ENCODE measurements around the gene HOXD11. TPM values are rescaled to one million over a fixed set of nuclear protein-coding genes. Genes with fewer than 3 reads are reported as not detected.

Gene HOXD11
- total and polyA plus RNA-seq, 9 of the 15 experiments (the other 6 are each of a cell fraction or from before 2014, with no cell fraction given) = not detected

DNA sequence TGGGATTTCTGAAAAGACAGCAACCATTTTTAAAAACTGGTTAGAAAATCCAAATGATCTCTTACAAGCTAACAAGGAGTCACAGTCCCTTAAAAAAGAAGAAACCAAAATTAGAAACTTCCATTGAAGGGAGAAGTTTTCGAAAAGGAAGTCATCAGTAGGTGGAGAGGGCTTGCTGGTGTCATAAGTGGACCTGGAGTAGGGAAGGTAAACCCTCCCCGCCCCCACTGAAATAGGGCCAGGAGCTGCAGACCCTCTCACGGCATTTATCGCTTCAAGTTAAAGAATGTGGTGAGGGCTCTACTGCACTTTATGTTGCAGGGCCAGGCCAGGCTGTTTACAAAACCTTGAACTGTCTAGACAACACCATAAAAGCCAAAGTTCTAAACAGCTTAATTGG, 2.9 kb downstream of the HOXD11 start:
- H3K27ac ChIP-seq (ENCODE audit: extremely low read depth, low read depth, low read length) = no peak overlapping the region
- H3K4me1 ChIP-seq (replicated peaks in 1 of 2; ENCODE audit: control insufficient read depth in 2 of 2, insufficient read depth in 2 of 2, low read length in 2 of 2) = peaks cover 0 to 9% of the 10 kb centered on the region in 2 experiments; a peak in 1 of 5 replicates
- ATAC-seq = no peak
- H3K36me3 ChIP-seq (ENCODE audit: control insufficient read depth, insufficient read depth, low read length) = no peaks in the 10 kb centered on the region
- in situ Hi-C loops (cut with MboI) = no loop called here
- no TSS peak for BruUV-seq (replicated peaks)
- H3K4me2 ChIP-seq (ENCODE audit: insufficient read depth, low read length) = no peak overlapping the region
- H3K9me3 ChIP-seq (replicated peaks; ENCODE audit: control insufficient read depth, insufficient read depth, low read depth, low read length) = no peaks in the 10 kb centered on the region
- no peak overlapping the region for H2AFZ ChIP-seq (ENCODE audit: low read depth, low read length)
- WGBS (ENCODE audit: insufficient coverage, low coverage, missing lambda C conversion rate) = 0% methylated on average over 4 of the region's 4 CpGs
- no peaks in the 10 kb centered on the region for H3K9me1 ChIP-seq (ENCODE audit: control insufficient read depth, insufficient read depth, low read length)
- intact Hi-C loops (cut with micrococcal nuclease) = no loop called here
- ChIA-PET POLR2A (no interaction called here), CTCF (ENCODE audit: low intra/inter-chr PET ratio) (no interaction called here)
- H3K27me3 ChIP-seq (ENCODE audit: control insufficient read depth in 2 of 2, insufficient read depth in 2 of 2, low read length in 2 of 2) = peaks cover 41 to 50% of the 10 kb centered on the region in 2 experiments
- FAIRE-seq = no peak
- TF ChIP-seq CBX3 (IDR thresholded peaks at IDR 0.05; ENCODE audit: borderline replicate concordance in 1 of 2, low read length in 2 of 2) = no peak
- no peak for TF ChIP-seq EP300 (IDR thresholded peaks at IDR 0.05; ENCODE audit: low read length)
- TF ChIP-seq CTCF (IDR thresholded peaks at IDR 0.05 in 2 of 3, conservative IDR thresholded peaks at IDR 0.05 in 1 of 3; ENCODE audit: insufficient read depth in 2 of 3, low read depth in 1 of 3, low read length in 3 of 3) = no peak
- no peak for TF ChIP-seq MED1 (CRISPR knock-in tag; IDR thresholded peaks at IDR 0.05; ENCODE audit: borderline replicate concordance)
- TF ChIP-seq, protein P1, sequence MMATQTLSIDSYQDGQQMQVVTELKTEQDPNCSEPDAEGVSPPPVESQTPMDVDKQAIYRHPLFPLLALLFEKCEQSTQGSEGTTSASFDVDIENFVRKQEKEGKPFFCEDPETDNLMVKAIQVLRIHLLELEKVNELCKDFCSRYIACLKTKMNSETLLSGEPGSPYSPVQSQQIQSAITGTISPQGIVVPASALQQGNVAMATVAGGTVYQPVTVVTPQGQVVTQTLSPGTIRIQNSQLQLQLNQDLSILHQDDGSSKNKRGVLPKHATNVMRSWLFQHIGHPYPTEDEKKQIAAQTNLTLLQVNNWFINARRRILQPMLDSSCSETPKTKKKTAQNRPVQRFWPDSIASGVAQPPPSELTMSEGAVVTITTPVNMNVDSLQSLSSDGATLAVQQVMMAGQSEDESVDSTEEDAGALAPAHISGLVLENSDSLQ (IDR thresholded peaks at IDR 0.05) = no peak
- no peak for TF ChIP-seq POLR2H (tag; IDR thresholded peaks at IDR 0.05; ENCODE audit: low read depth)
- TF ChIP-seq, protein P2, sequence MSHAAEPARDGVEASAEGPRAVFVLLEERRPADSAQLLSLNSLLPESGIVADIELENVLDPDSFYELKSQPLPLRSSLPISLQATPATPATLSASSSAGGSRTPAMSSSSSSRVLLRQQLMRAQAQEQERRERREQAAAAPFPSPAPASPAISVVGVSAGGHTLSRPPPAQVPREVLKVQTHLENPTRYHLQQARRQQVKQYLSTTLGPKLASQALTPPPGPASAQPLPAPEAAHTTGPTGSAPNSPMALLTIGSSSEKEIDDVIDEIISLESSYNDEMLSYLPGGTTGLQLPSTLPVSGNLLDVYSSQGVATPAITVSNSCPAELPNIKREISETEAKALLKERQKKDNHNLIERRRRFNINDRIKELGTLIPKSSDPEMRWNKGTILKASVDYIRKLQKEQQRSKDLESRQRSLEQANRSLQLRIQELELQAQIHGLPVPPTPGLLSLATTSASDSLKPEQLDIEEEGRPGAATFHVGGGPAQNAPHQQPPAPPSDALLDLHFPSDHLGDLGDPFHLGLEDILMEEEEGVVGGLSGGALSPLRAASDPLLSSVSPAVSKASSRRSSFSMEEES (CRISPR knock-in tag; IDR thresholded peaks at IDR 0.05) = no peak
- TF ChIP-seq, protein P3, sequence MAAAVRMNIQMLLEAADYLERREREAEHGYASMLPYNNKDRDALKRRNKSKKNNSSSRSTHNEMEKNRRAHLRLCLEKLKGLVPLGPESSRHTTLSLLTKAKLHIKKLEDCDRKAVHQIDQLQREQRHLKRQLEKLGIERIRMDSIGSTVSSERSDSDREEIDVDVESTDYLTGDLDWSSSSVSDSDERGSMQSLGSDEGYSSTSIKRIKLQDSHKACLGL (CRISPR knock-in tag; IDR thresholded peaks at IDR 0.05; ENCODE audit: borderline replicate concordance, poor library complexity, severe bottlenecking) = no peak
- no peak for TF ChIP-seq EWSR1 (IDR thresholded peaks at IDR 0.05; ENCODE audit: borderline replicate concordance, low read depth, partially characterized antibody)
- TF ChIP-seq FOXM1 (IDR thresholded peaks at IDR 0.05; ENCODE audit: low read depth) = no peak
- no peak for TF ChIP-seq FOXM1 (CRISPR knock-in tag; IDR thresholded peaks at IDR 0.05; ENCODE audit: low read depth)
- no peak for TF ChIP-seq SAFB2 (IDR thresholded peaks at IDR 0.05; ENCODE audit: borderline replicate concordance, low read depth, low read length, severe bottlenecking)
- TF ChIP-seq, protein P4, sequence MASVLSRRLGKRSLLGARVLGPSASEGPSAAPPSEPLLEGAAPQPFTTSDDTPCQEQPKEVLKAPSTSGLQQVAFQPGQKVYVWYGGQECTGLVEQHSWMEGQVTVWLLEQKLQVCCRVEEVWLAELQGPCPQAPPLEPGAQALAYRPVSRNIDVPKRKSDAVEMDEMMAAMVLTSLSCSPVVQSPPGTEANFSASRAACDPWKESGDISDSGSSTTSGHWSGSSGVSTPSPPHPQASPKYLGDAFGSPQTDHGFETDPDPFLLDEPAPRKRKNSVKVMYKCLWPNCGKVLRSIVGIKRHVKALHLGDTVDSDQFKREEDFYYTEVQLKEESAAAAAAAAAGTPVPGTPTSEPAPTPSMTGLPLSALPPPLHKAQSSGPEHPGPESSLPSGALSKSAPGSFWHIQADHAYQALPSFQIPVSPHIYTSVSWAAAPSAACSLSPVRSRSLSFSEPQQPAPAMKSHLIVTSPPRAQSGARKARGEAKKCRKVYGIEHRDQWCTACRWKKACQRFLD (CRISPR knock-in tag; IDR thresholded peaks at IDR 0.05) = no peak
- no peak for TF ChIP-seq ZNF41 (CRISPR knock-in tag; conservative IDR thresholded peaks at IDR 0.05)
- TF ChIP-seq RUNX1 (IDR thresholded peaks at IDR 0.05; ENCODE audit: low read depth) = no peak
- TF ChIP-seq NR2C2 (CRISPR knock-in tag; IDR thresholded peaks at IDR 0.05) = no peak
- TF ChIP-seq NR2C2 (tag; IDR thresholded peaks at IDR 0.05) = no peak
- no peak overlapping the region for H3K9ac ChIP-seq (ENCODE audit: insufficient read depth in 1 of 2, low read depth in 2 of 2, low read length in 2 of 2)
- H3K79me2 ChIP-seq (ENCODE audit: control insufficient read depth, insufficient read depth, low read length) = no peaks in the 10 kb centered on the region
- DNase-seq (ENCODE audit: extremely low read depth in 1 of 4, low spot score in 3 of 4) = no peak
- no peak overlapping the region for H3K4me3 ChIP-seq
- H4K20me1 ChIP-seq (replicated peaks; ENCODE audit: control insufficient read depth, insufficient read depth, low read length) = no peaks in the 10 kb centered on the region

Measured in K562 (cell line).